IMR-90 (cell line): ENCODE measurements around the gene VPS72. TPM values are rescaled to one million over a fixed set of nuclear protein-coding genes. Genes with fewer than 3 reads are reported as not detected.

Experiments
- ATAC-seq: fragments of 200-7000 bp; cut with Tn5 transposase; 2 replicates; pipeline ENCODE4 v1.9.1; 2020; ENCODE audit warnings: low read depth, mild to moderate bottlenecking, moderate library complexity
- BruUV-seq: library from RNA; stranded (reverse); fragments of 400-500 nt; replicated peaks from 2 replicates; lab custom pipeline; 2021; lab: Mats Ljungman, UMichigan
- CTCF ChIA-PET: fragments of 300-600 bp; formaldehyde crosslinking; extraction: SDS; loops from one replicate; lab custom pipeline; 2021; ENCODE audit warnings: antibody characterized with exemption; lab: Yijun Ruan, JAX
- POLR2A ChIA-PET: fragments of 300-600 bp; sonication (Branson Sonifier 250); formaldehyde crosslinking; loops from one replicate; lab custom pipeline; 2022; ENCODE audit warnings: antibody characterized with exemption; ENCODE audit not compliant: unreplicated experiment; lab: Charles Lee
- DNase-seq: peaks from one replicate; pipeline ENCODE4 v3.0.0; 2013
- H2AFZ ChIP-seq: replicated peaks from 2 replicates; pipeline ENCODE3; 2013; ENCODE audit warnings: low read length, mild to moderate bottlenecking; ENCODE audit not compliant: poor library complexity
- H2AK5ac ChIP-seq: 2 replicates; pipeline ENCODE4 v1.6.1; 2013; ENCODE audit warnings: low read depth, low read length, inconsistent platforms
- H2AK9ac ChIP-seq: replicated peaks from 2 replicates; pipeline ENCODE3; 2013; ENCODE audit warnings: mild to moderate bottlenecking, low read depth, low read length, moderate library complexity; ENCODE audit not compliant: poor library complexity
- H2BK120ac ChIP-seq: 2 replicates; pipeline ENCODE4 v1.6.1; 2013; ENCODE audit warnings: low read depth, low read length, inconsistent platforms
- H2BK15ac ChIP-seq: 3 replicates; pipeline ENCODE4 v1.6.1; 2013; ENCODE audit warnings: low read depth, low read length, inconsistent platforms
- H2BK20ac ChIP-seq: 2 replicates; pipeline ENCODE4 v1.6.1; 2013; ENCODE audit warnings: low read depth, mild to moderate bottlenecking, inconsistent platforms, low read length, moderate library complexity
- H2BK5ac ChIP-seq: 2 replicates; pipeline ENCODE4 v1.6.1; 2013; ENCODE audit warnings: mild to moderate bottlenecking, low read depth, low read length, inconsistent platforms; ENCODE audit not compliant: poor library complexity, severe bottlenecking
- H3K14ac ChIP-seq: replicated peaks from 2 replicates; pipeline ENCODE4 v1.6.1; 2013; ENCODE audit warnings: low read depth, low read length, inconsistent platforms
- H3K18ac ChIP-seq: 2 replicates; pipeline ENCODE4 v1.6.1; 2013; ENCODE audit warnings: low read depth, low read length, control low read depth
- H3K23ac ChIP-seq: 2 replicates; pipeline ENCODE4 v1.6.1; 2013; ENCODE audit warnings: low read depth, low read length, inconsistent platforms
- H3K27ac ChIP-seq: 2 replicates; pipeline ENCODE4 v1.5.1; 2013; ENCODE audit warnings: mild to moderate bottlenecking, control low read depth, low read length; ENCODE audit not compliant: insufficient read depth
- H3K27me3 ChIP-seq: 2 replicates; pipeline ENCODE4 v1.6.1; 2013; ENCODE audit warnings: low read length; ENCODE audit not compliant: control insufficient read depth, insufficient read depth
- H3K36me3 ChIP-seq: 2 replicates; pipeline ENCODE4 v1.6.1; 2013; ENCODE audit warnings: low read length, mixed read lengths; ENCODE audit not compliant: control insufficient read depth, insufficient read depth
- H3K4ac ChIP-seq: 2 replicates; pipeline ENCODE4 v1.6.1; 2013; ENCODE audit warnings: low read depth, low read length, inconsistent platforms
- H3K4me1 ChIP-seq: 2 replicates; pipeline ENCODE4 v1.6.1; 2013; ENCODE audit warnings: low read length, mixed read lengths; ENCODE audit not compliant: control insufficient read depth, insufficient read depth
- H3K4me2 ChIP-seq: 2 replicates; pipeline ENCODE4 v1.6.1; 2013; ENCODE audit warnings: low read depth, mild to moderate bottlenecking, control low read depth, low read length, moderate library complexity
- H3K4me3 ChIP-seq: 2 replicates; pipeline ENCODE4 v1.5.1; 2013; ENCODE audit warnings: low read depth, mild to moderate bottlenecking, control low read depth, low read length, moderate library complexity; ENCODE audit not compliant: insufficient read depth
- H3K56ac ChIP-seq: 2 replicates; pipeline ENCODE4 v1.6.1; 2013; ENCODE audit warnings: low read length, inconsistent platforms; ENCODE audit not compliant: insufficient read depth; ENCODE audit errors: extremely low read depth
- H3K79me1 ChIP-seq, 2 experiments: 2 replicates each; pipeline ENCODE4 v1.6.1; 2013; ENCODE audit warnings: low read length in 2 of 2, inconsistent platforms in 1 of 2, low read depth in 1 of 2
- H3K9ac ChIP-seq: 2 replicates; pipeline ENCODE4 v1.6.1; 2013; ENCODE audit warnings: low read depth, low read length, control low read depth
- H3K9me1 ChIP-seq: 2 replicates; pipeline ENCODE4 v1.6.1; 2013; ENCODE audit warnings: low read length, inconsistent platforms; ENCODE audit not compliant: insufficient read depth
- H3K9me3 ChIP-seq: 2 replicates; pipeline ENCODE4 v1.6.1; 2013; ENCODE audit warnings: low read length; ENCODE audit not compliant: control insufficient read depth, insufficient read depth
- H4K20me1 ChIP-seq: 2 replicates; pipeline ENCODE4 v1.6.1; 2013; ENCODE audit warnings: low read length, inconsistent platforms; ENCODE audit not compliant: insufficient read depth
- H4K5ac ChIP-seq: 2 replicates; pipeline ENCODE4 v1.6.1; 2013; ENCODE audit warnings: mild to moderate bottlenecking, low read depth, low read length, control low read depth
- H4K8ac ChIP-seq, 2 experiments: 2 replicates each; pipeline ENCODE4 v1.6.1; 2013; ENCODE audit warnings: low read depth in 2 of 2, low read length in 2 of 2, control low read depth in 1 of 2, inconsistent platforms in 1 of 2
- H4K91ac ChIP-seq: 2 replicates; pipeline ENCODE4 v1.6.1; 2013; ENCODE audit warnings: low read depth, low read length, inconsistent platforms; ENCODE audit not compliant: insufficient read depth
- CEBPB ChIP-seq: IDR thresholded peaks from 2 replicates; pipeline ENCODE4 v1.6.1; 2012; ENCODE audit warnings: low read depth, low read length, improper control_type of control experiment
- CTCF ChIP-seq: conservative IDR thresholded peaks from 2 replicates; pipeline ENCODE4 v1.5.1; 2012; ENCODE audit warnings: mild to moderate bottlenecking, low read depth, low read length, improper control_type of control experiment
- RAD21 ChIP-seq: IDR thresholded peaks from 2 replicates; pipeline ENCODE4 v1.6.1; 2012; ENCODE audit warnings: low read length, improper control_type of control experiment
- SMC3 ChIP-seq: fragments of 150-350 bp; IDR thresholded peaks from 2 replicates; pipeline ENCODE4 v1.6.1; 2016; ENCODE audit warnings: low read depth, mild to moderate bottlenecking, antibody characterized with exemption, low read length, moderate library complexity
- USF2 ChIP-seq: fragments of 150-350 bp; IDR thresholded peaks from 2 replicates; pipeline ENCODE4 v1.6.1; 2017; ENCODE audit warnings: mild to moderate bottlenecking, antibody characterized with exemption, low read length, low read depth
- WGBS, 2 experiments: methylation state at CpG; one replicate each; pipeline versions ENCODE4 v1.1.5 to v1.1.7; 2013; ENCODE audit warnings: missing lambda C conversion rate in 2 of 2; ENCODE audit not compliant: insufficient read length in 1 of 2; ENCODE audit errors: extremely low coverage in 2 of 2; 5-methylcytosine and 5-hydroxymethylcytosine counted together
- dilution Hi-C: fragments of 300-500 bp; cut with HindIII; formaldehyde crosslinking; loops from one replicate; pipeline ENCODE4 v1.14.3; 2018; ENCODE audit warnings: low sequenced_read_pairs; ENCODE audit not compliant: unreplicated experiment
- in situ Hi-C: fragments of 300-500 bp; cut with MboI; formaldehyde crosslinking; loops from 3 replicates; pipeline ENCODE4 v1.14.3; 2019; ENCODE audit warnings: low sequenced_read_pairs, inconsistent platforms, mixed read lengths
- intact Hi-C: fragments of 100-400 bp; cut with micrococcal nuclease; formaldehyde crosslinking; loops from 2 replicates; pipeline ENCODE4 v1.10.0; 2022
- polyA plus RNA-seq, 3 experiments: library from polyadenylated mRNA; depleted of rRNA; stranded (reverse); fragments of >200 nt; gene quantifications; 2 replicates each; pipeline ENCODE4 v1.2.3, GENCODE V29; 2012; ENCODE audit warnings: low replicate concordance in 1 of 3
- total RNA-seq: library from RNA; depleted of rRNA; stranded (reverse); fragments of >200 nt; gene quantifications from 2 replicates; pipeline ENCODE4 v1.2.3, GENCODE V29; 2012

The VPS72 gene
- total and polyA plus RNA-seq, 2 of the 4 experiments (the other 2 are of a cell fraction), result 51.3 to 62.3 TPM

- CTCF ChIA-PET, result interaction anchor here (1.0 kb wide), 1 partner anchor 14 kb away, joined by 3 read pairs; no protein-coding TSS in a partner anchor
- Histone ChIP-seq H3K4me1 (peaks cover 2% of the 10 kb centered on the region; the same call in 1 of the 2 replicates), H3K23ac (no peak within 1 kb of the TSS), H3K27ac (no peak within 1 kb of the TSS), H4K91ac (no peak within 1 kb of the TSS), H4K5ac (no peak within 1 kb of the TSS; the same call in 1 of the 2 replicates), H3K56ac (no peak within 1 kb of the TSS), H3K27me3 (no peaks in the 10 kb centered on the region), H3K9me1 (peaks cover 3% of the 10 kb centered on the region; the same call in 1 of the 2 replicates), H2BK20ac (no peak within 1 kb of the TSS), H3K9ac (no peak within 1 kb of the TSS), H4K8ac (no peak within 1 kb of the TSS; a peak in 1 of 4 replicates), H2BK5ac (no peak within 1 kb of the TSS), H2BK15ac (no peak within 1 kb of the TSS), H3K14ac (no peak within 1 kb of the TSS), H2AK5ac (no peak within 1 kb of the TSS), H3K4me3 (no peak within 1 kb of the TSS), H3K4me2 (no peak within 1 kb of the TSS), H3K9me3 (no peaks in the 10 kb centered on the region), H3K18ac (no peak within 1 kb of the TSS), H3K4ac (no peak within 1 kb of the TSS), H2AK9ac (peak within 1 kb of the TSS; percentile 58), H2AFZ (no peak within 1 kb of the TSS), H3K79me1 (no peaks in the 10 kb centered on the region; a peak in 1 of 4 replicates), H4K20me1 (no peaks in the 10 kb centered on the region), H3K36me3 (peaks cover 46% of the 10 kb centered on the region), H2BK120ac (no peak within 1 kb of the TSS)
- ATAC-seq (peak; percentile 88), DNase-seq (peak; percentile 28)
- intact Hi-C loops, result no loop called here
- in situ Hi-C loops, result no loop called here
- dilution Hi-C loops, result no loop called here
- WGBS, 2 experiments, result no CpG with 5 or more reads among the region's 4 CpGs
- POLR2A ChIA-PET, result no interaction called here
- TF ChIP-seq RAD21 (peak; percentile 27; the same call in 1 of the 2 replicates), SMC3 (peak; percentile 32), CEBPB (no peak), USF2 (no peak), CTCF (peak; percentile 46)
- no TSS peak for BruUV-seq
These were observed 14.1 kb downstream of the VPS72 start, which contains the start of gene TMOD4 for GRCh38 chr1:151175863-151176262. TMOD4 (minus strand) TSS chr1:151175981; CDS start chr1:151174875, 1,106 bp downstream.
